Measurements from ENCODE around the gene C22orf31. TPM values are rescaled to one million over a fixed set of nuclear protein-coding genes. Genes with fewer than 3 reads are reported as not detected.
"Not testable (repeated sequence)": the region's sequence is repeated elsewhere in the genome, so short reads cannot be mapped to it uniquely, and the experiment has no call there.

C22orf31 gene
- total RNA-seq, 4 donors from 2014 or later: not detected

DNA sequence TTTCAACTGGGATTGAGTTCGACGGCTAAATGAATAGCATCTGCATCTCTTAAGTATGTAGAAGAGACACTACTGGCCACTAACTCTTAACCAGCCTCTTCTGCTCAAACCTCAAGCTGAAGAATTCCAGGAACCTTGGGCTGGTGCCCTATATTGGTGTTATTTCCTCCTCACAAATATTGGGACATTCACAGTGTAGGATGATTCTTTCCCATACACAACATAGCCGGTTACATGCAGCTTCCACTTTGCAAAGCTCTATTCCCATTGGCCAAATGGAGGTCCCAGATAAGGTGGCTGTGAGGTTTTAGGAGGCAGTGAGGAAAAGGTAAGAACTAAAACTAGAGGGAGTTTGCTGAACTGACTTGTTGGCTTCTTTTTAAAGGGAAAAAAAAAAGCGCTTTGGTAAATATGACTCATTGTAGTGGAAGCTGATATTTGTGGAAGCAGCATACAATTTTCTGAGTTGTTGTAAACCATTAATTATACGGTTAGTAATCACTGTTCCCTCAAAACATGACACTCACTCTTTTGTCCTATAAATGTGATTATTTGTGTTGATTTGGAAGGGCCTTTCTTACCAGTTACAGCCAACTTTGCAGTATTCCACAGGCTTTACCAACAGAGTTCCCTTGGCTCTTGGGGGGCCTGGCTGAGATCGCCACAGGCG lies 17.6 kb downstream of the C22orf31 start:
- Histone ChIP-seq H3K4me3 (no peak overlapping the region), H3K9me3 (no peaks in the 10 kb centered on the region), H3K4me1 (peaks cover 10 to 25% (median 15%) of the 10 kb centered on the region in 4 donors), H3K36me3 (peaks cover 33 to 65% (median 52%) of the 10 kb centered on the region in 4 donors), H3K27me3 (no peaks in the 10 kb centered on the region), H3K27ac (replicated peaks in 1 of 4) (peak overlapping the region; percentile 33 to 66 (median 54))
- TF ChIP-seq POLR2A (IDR thresholded peaks at IDR 0.05; ENCODE audit: low read depth) (no peak), EP300 (IDR thresholded peaks at IDR 0.05) (no peak), POLR2AphosphoS5 (IDR thresholded peaks at IDR 0.05) (no peak)
- TF ChIP-seq, protein P1, sequence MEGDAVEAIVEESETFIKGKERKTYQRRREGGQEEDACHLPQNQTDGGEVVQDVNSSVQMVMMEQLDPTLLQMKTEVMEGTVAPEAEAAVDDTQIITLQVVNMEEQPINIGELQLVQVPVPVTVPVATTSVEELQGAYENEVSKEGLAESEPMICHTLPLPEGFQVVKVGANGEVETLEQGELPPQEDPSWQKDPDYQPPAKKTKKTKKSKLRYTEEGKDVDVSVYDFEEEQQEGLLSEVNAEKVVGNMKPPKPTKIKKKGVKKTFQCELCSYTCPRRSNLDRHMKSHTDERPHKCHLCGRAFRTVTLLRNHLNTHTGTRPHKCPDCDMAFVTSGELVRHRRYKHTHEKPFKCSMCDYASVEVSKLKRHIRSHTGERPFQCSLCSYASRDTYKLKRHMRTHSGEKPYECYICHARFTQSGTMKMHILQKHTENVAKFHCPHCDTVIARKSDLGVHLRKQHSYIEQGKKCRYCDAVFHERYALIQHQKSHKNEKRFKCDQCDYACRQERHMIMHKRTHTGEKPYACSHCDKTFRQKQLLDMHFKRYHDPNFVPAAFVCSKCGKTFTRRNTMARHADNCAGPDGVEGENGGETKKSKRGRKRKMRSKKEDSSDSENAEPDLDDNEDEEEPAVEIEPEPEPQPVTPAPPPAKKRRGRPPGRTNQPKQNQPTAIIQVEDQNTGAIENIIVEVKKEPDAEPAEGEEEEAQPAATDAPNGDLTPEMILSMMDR (IDR thresholded peaks at IDR 0.05): no peak
- intact Hi-C loops (cut with DNase I): no loop called here
- WGBS: 82% methylated on average over 7 of the region's 7 CpGs
- no peak for DNase-seq (ENCODE audit: extremely low spot score)

DNA sequence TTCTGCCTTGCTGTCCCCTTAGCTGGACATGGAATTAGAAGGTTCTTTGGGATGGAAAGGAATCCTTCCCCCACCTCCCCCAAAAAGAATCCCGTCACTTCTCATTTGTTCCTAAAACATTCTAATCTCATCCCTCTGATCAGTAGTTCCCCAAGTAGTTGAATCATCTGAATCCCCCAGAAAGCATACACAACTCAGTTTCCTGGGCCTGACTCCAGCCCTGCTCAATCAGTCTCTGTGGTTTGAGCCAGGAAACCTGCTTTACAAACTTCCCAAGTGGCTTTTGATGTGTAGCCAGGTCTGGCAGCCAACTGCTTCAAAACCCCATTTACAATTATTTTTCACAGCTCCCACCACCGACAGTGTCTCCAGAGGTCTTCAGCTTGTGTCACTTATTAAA lies 20.2 kb downstream of the C22orf31 start:
- intact Hi-C loops (cut with DNase I): loop anchor here (2.0 kb wide), 1 partner anchor 187 kb away; no protein-coding TSS in a partner anchor
- Histone ChIP-seq H3K27me3 (no peaks in the 10 kb centered on the region), H3K36me3 (peaks cover 21 to 39% (median 31%) of the 10 kb centered on the region in 4 donors), H3K9me3 (no peaks in the 10 kb centered on the region), H3K27ac (replicated peaks in 1 of 4) (no peak overlapping the region), H3K4me3 (no peak overlapping the region), H3K4me1 (peaks cover 10 to 25% (median 19%) of the 10 kb centered on the region in 4 donors)
- WGBS: 24% methylated on average over 2 of the region's 2 CpGs
- TF ChIP-seq POLR2AphosphoS5 (IDR thresholded peaks at IDR 0.05): no peak
- no peak for TF ChIP-seq EP300 (IDR thresholded peaks at IDR 0.05)
- TF ChIP-seq, protein P1 (IDR thresholded peaks at IDR 0.05): no peak
- TF ChIP-seq POLR2A (IDR thresholded peaks at IDR 0.05; ENCODE audit: low read depth): no peak
- no peak for DNase-seq (ENCODE audit: extremely low spot score)

DNA sequence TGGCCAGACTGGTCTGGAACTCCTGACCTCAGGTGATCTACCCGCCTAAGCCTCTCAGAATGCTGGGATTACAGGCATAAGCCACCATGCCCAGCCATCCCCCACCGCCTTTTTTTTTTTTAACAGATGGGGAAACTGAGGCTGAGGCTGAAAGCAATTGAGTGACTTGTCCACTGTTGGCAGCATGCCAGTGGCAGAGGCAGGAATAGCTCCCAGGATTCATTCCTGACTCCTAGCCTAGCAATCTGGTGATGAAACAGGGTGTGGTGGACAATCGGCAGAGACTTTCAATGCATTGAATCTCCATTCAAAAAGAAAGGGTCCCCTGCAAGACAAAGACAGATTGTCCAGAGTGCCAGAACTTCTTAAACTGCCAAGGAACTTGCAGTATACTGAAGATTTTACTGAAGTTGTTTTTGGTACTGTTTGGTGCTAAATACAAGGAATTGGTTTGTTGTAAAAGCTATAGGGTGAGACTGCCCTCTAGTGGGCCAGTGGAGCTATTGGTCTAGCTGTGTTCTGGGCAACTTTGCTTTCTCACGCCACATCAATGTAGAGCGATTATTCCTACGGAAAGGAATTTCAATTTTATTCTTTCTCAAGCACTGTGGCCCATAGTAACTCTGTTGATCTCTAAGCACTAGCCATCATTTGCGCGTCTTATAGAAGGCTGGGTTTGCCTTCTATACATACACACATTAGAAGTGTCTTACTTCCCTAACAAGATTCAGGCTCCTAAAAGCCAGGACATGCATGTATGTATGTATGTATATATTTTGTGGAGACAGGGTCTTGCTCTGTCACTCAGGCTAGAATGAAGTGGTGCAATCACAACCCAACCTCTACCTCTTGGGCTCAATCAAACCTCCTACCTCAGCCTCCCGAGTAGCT lies 21.0 kb downstream of the C22orf31 start:
- TF ChIP-seq, protein P1 (IDR thresholded peaks at IDR 0.05): peak; percentile 92 to 99 (median 98)
- TF ChIP-seq POLR2AphosphoS5 (IDR thresholded peaks at IDR 0.05): no peak
- no peak for TF ChIP-seq EP300 (IDR thresholded peaks at IDR 0.05)
- TF ChIP-seq POLR2A (IDR thresholded peaks at IDR 0.05; ENCODE audit: low read depth): no peak
- no peaks in the 10 kb centered on the region for H3K27me3 ChIP-seq
- intact Hi-C loops (cut with DNase I): loop anchor here (2.0 kb wide), 1 partner anchor 186 kb away; no protein-coding TSS in a partner anchor
- H3K36me3 ChIP-seq: peaks cover 16 to 31% (median 24%) of the 10 kb centered on the region in 4 donors
- no peak for DNase-seq (ENCODE audit: extremely low spot score)
- H3K4me1 ChIP-seq: peaks cover 10 to 25% (median 19%) of the 10 kb centered on the region in 4 donors
- no peak overlapping the region for H3K4me3 ChIP-seq
- H3K9me3 ChIP-seq: no peaks in the 10 kb centered on the region
- H3K27ac ChIP-seq (replicated peaks in 1 of 4): no peak overlapping the region
- WGBS: 32% methylated on average over 9 of the region's 9 CpGs

DNA sequence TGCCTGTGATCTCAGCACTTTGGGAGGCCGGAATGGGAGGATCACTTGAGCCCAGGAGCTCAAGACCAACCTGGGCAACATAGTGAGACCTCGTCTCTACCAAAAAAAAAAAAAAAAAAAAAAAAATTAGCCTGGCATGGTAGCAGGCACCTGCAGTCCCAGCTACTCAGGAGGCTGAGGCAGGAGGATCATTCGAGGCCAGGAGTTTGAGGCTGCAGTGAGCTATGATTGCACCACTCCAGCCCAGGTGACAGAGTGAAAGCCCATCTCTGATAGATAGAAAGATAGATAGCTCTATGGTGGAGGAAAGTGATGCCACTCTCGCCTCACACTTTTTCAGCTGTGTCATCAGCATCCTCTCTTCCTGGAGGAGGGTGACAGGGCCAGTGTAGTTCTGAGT lies 21.9 kb downstream of the C22orf31 start:
- peaks cover 9 to 21% (median 15%) of the 10 kb centered on the region in 4 donors for H3K36me3 ChIP-seq
- intact Hi-C loops (cut with DNase I): loop anchor here (2.0 to 10.0 kb wide), 3 partner anchors 85 to 185 kb away; partner anchors contain the start of gene ZNRF3
- H3K27ac ChIP-seq (replicated peaks in 1 of 4); H3K27me3 ChIP-seq; H3K4me3 ChIP-seq; DNase-seq (ENCODE audit: extremely low spot score); H3K9me3 ChIP-seq: not testable (repeated sequence)
- 92% methylated on average over 4 of the region's 4 CpGs for WGBS
- H3K4me1 ChIP-seq: peaks cover 10 to 25% (median 19%) of the 10 kb centered on the region in 4 donors

DNA sequence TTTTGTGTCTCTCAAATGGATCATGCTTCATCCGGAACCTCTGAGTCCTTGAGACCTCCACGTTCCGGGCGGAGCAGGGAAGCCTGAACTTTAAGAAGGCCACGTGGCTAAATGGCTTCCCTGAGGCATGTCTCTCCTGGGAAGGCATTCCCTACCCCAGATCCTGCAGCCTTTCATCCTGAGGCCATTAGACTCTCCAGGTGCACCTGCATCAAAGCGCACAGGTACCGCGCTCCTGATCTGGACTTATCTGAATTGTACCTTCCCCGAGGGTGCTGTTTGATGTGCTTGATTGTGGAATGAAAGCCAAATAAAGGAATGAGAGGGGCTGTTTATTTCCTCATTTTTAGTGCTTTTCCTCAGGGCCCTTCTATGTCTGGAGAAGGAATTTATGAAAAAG lies 22.5 kb downstream of the C22orf31 start:
- Histone ChIP-seq H3K4me1 (peaks cover 10 to 25% (median 17%) of the 10 kb centered on the region in 4 donors), H3K9me3 (no peaks in the 10 kb centered on the region), H3K4me3 (no peak overlapping the region), H3K27me3 (no peaks in the 10 kb centered on the region), H3K36me3 (peaks cover 3 to 16% (median 10%) of the 10 kb centered on the region in 4 donors), H3K27ac (replicated peaks in 1 of 4) (no peak overlapping the region)
- DNase-seq (ENCODE audit: extremely low spot score): no peak
- intact Hi-C loops (cut with DNase I): loop anchor here (10.0 kb wide), 2 partner anchors 84 to 154 kb away; partner anchors contain the start of gene ZNRF3
- 89% methylated on average over 9 of the region's 9 CpGs for WGBS
- no peak for TF ChIP-seq POLR2A (IDR thresholded peaks at IDR 0.05; ENCODE audit: low read depth)
- TF ChIP-seq EP300 (IDR thresholded peaks at IDR 0.05): no peak
- no peak for TF ChIP-seq POLR2AphosphoS5 (IDR thresholded peaks at IDR 0.05)
- TF ChIP-seq, protein P1 (IDR thresholded peaks at IDR 0.05): no peak
